SIG-M5 treated with dmso at 0.1 percent for 504 hours (cell line): ENCODE data around the gene MCUB.

Experiments
- DNase-seq: peaks from one replicate; lab custom pipeline; 2025; ENCODE audit not compliant: unreplicated experiment; lab: John Stamatoyannopoulos, UW

Gene MCUB

GRCh38 chr4:109622626-109623025, 62.6 kb downstream of the MCUB start:
- no peak for DNase-seq

GRCh38 chr4:109624536-109624935, 64.5 kb downstream of the MCUB start:
- DNase-seq = no peak

DNA sequence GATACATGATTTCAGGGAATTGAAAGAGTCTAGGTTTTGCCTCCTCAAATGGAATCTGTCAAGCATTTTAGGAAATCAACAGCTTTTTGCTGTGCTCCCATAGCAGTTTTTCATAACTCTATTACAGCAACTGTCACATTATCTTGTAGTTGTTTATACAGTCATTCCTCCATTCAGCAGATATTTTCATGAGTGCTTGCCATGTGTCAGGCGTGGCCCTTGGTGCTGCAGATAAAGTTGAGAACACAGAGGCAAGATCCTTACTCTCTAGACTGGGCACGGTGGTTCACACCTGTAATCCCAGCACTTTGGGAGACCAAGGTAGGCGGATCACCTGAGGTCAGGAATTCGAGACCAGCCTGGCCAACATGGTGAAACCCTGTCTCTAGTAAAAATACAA, 67.3 kb downstream of the MCUB start:
- DNase-seq = no peak

- no peak for DNase-seq
Observed at GRCh38 chr4:109629775-109630174, 69.7 kb downstream of the MCUB start.

- DNase-seq = no peak
Observed at GRCh38 chr4:109631532-109632108, 71.6 kb downstream of the MCUB start.

DNA sequence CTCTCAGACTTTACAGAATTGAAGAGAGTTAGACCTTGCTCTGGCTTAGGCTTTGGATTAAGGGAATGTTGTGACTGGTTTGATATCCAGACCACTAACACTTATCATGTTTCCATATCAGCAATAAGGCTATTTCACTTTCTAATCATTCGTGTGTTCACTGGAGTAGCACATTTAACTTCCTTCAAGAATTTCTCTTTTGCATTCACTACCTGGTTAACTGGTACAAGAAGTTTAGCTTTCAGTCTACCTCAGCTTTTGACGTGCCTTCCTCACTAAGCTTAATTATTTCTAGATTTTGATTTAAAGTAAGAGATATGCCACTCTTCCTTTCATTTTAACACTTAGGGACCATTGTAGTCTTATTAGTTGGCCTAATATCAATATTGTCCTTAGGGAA, 80.6 kb downstream of the MCUB start:
- DNase-seq = no peak

GRCh38 chr4:109645874-109646710, 86.0 kb downstream of the MCUB start:
- DNase-seq = no peak

GRCh38 chr4:109648266-109648996, 88.4 kb downstream of the MCUB start:
- no peak for DNase-seq

DNA sequence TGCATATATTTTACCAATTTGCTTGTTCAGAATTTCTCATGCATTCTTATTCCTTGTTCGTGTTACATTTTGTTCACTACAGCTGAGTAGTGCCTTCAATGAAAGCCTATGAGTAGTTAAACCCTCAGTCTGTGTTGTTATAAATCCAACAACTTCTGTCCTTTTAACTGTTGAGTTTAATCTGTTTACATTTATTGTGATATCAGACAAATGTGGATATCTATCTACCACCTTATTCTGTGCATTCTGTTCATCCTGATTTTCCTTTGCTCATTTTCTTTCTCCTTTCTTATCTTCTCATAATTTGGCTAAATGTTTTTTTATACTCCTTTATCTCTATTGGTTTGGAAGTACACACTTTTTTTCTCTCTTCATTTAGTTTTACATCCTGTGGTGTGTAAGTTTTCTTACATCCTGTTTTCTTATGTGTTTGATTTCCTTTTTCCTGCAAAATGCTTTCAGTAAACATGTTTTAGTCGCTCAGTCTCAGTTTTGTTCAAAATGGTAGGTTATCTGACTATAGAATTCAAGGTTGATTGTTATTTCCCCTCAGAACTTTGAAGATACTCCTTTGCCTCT, 89.0 kb downstream of the MCUB start:
- no peak for DNase-seq

GRCh38 chr4:109649872-109650271, 89.8 kb downstream of the MCUB start:
- DNase-seq = no peak

GRCh38 chr4:109655396-109655795, 95.3 kb downstream of the MCUB start:
- no peak for DNase-seq

GRCh38 chr4:109657854-109658418, 97.9 kb downstream of the MCUB start:
- DNase-seq = no peak

- no peak for DNase-seq
Observed at GRCh38 chr4:109658871-109659410, 98.9 kb downstream of the MCUB start.

DNA sequence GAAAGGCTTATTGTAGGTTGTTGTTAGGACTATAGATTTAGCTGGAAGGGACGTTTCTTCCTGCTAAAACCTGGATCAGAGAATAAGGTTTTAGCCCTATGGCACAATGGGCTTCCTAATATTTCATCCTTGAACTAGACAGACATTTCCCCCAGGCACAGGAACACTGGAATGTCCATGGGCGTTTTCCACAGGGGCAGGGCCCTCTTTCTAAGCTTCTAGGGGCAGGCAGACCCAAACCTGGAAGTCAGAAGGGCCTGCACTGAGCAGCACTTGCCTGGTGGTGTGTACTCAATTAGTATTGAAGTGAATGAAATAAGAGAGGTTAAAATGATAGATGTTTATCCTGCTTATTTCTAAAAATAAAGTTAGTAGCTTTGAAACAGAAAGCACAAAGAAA, 102.1 kb downstream of the MCUB start:
- no peak for DNase-seq

DNA sequence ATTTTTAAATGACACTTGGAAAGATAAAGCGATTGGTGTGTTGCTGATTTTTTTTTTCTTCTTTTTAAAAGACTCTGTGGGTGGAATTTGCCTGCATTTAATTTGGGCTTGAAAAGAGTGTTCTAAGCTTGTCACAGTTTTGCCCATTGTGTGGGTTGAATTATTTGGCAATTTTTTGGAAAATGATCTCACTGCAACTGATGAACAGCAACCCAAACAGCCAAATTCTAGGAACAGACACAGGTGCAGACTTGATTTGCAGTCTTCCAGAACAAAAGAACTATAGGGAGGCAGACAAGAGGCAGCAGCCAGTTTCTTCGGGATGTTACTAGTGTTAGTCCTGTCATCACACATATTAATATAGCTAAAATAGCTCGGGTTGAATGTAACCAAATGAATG, 102.7 kb downstream of the MCUB start:
- DNase-seq = no peak

GRCh38 chr4:109665783-109666485, 105.9 kb downstream of the MCUB start:
- no peak for DNase-seq

GRCh38 chr4:109671350-109671749, 111.3 kb downstream of the MCUB start:
- no peak for DNase-seq

DNA sequence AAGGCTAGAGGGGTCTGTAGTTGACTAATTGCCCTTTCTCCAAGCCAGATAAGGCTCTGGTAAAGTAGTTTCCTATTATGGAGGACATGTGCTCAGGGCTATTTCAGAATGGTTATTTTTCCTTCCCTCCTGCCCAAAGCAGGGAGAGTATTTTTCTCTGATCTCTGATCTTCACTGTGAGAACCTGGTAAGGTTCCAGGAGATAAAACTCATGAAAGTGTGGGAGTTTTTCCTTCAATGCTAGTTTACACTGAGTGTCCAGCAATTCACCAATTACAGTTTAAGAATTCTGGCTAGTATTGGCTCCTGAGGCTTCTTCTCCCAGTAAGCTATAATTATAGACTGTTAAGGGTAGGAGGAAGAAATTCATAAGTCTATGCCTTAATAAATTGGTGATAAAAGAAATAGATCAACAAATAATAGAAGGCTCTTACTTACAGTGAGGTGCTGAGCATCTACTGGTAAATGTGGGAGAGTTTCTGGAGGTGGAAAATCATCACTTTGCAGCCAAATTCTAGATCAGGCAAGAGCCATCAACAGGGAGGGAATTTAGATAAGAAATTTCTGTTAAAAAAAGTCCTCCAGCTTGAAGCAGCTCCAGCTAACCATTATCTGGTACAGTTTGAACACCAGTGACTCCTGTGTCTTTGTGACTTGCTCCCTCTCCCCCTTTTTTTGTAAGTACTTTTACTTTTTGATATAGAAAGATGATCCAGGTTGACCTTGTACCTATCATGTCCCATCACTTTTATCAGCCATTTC, 112.3 kb downstream of the MCUB start:
- DNase-seq = no peak

GRCh38 chr4:109673303-109673702, 113.3 kb downstream of the MCUB start:
- DNase-seq = no peak

GRCh38 chr4:109675181-109675580, 115.1 kb downstream of the MCUB start:
- DNase-seq = no peak
